Tibial nerve (tissue), 4 donors: ENCODE data around the gene CTNNA3.

Source experiments
- CTCF ChIP-seq, 5 experiments: fragments of 200-600 bp in 3 of 5; fragments of 450-650 bp in 2 of 5; sonication (generic) in 3 of 5; IDR thresholded peaks; one replicate each; pipeline ENCODE4 v1.5.1; 2016 to 2019; ENCODE audit warnings: antibody characterized with exemption in 5 of 5, mild to moderate bottlenecking in 3 of 5, moderate library complexity in 2 of 5
- EP300 ChIP-seq, 2 donors: sonication (generic); formaldehyde crosslinking; IDR thresholded peaks; one replicate each; pipeline ENCODE4 v1.6.1; 2017; ENCODE audit warnings: antibody characterized with exemption in 2 of 2, mild to moderate bottlenecking in 1 of 2
- POLR2A ChIP-seq, 2 donors: fragments of 450-650 bp; IDR thresholded peaks; one replicate each; pipeline ENCODE4 v1.6.1; 2017; ENCODE audit warnings: antibody characterized with exemption in 2 of 2, mild to moderate bottlenecking in 2 of 2, moderate library complexity in 2 of 2

- TF ChIP-seq CTCF (IDR thresholded peaks at IDR 0.05) (no peak), POLR2A (IDR thresholded peaks at IDR 0.05) (no peak), EP300 (IDR thresholded peaks at IDR 0.05) (no peak)
These were observed 1229.0 kb downstream of the CTNNA3 start for GRCh38 chr10:66467042-66467441.
